ENCODE data around the gene HAUS5. TPM values are rescaled to one million over a fixed set of nuclear protein-coding genes. Genes with fewer than 3 reads are reported as not detected.

Gene HAUS5
- total and polyA plus RNA-seq, 2 of the 8 experiments (the other 6 are each of a cell fraction or from before 2014, with no cell fraction given) = 13.8 to 25.7 TPM

DNA sequence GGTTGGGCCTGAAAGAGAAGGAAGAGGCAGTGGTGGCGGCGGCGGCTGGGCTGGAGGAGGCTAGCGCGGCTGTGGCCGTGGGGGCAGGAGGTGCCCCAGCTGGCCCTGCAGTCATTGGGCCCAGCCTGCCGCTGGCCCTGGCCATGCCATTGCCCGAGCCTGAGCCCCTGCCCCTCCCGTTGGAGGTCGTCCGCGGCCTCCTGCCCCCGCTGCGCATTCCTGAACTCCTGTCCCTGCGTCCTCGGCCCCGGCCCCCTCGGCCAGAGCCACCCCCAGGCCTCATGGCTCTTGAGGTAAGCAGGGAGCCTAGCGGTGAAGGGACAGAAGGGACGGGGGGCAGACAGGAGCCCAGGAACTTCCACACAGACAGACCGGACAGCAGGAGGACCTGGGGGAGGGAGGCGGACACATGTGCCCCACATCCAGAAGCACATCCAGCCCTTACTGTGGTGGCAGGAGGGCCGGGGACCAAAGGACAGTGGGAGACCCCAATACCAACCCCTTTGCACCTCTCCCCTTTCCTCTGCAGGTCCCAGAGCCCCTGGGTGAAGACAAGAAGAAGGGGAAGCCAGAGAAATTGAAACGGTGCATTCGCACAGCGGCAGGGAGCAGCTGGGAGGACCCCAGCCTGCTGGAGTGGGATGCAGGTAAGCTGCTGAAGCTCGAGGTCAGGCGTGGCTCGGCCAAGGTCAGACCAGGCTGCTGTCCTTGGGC lies 21.3 kb downstream of the HAUS5 start:
- POLR2A ChIA-PET (ENCODE audit: partially characterized antibody) = interaction anchor here (1.5 kb wide), 1 partner anchor 9 kb away, joined by 4 read pairs; no protein-coding TSS in a partner anchor
- no peak for TF ChIP-seq HDAC6 (IDR thresholded peaks at IDR 0.05; ENCODE audit: low read depth, low read length)
- TF ChIP-seq CBX5 (IDR thresholded peaks at IDR 0.05; ENCODE audit: low read depth, low read length) = no peak
- no peak for TF ChIP-seq TBP (IDR thresholded peaks at IDR 0.05; ENCODE audit: low read depth, low read length)
- TF ChIP-seq TAF1 (IDR thresholded peaks at IDR 0.05; ENCODE audit: low read depth, low read length) = no peak
- TF ChIP-seq SIX5 (IDR thresholded peaks at IDR 0.05; ENCODE audit: low read depth, low read length) = no peak
- TF ChIP-seq SUZ12 (IDR thresholded peaks at IDR 0.05; ENCODE audit: low read length) = no peak
- no peak for TF ChIP-seq POU5F1 (IDR thresholded peaks at IDR 0.05; ENCODE audit: low read depth, low read length)
- no peak for TF ChIP-seq E2F6 (IDR thresholded peaks at IDR 0.05)
- no peak for TF ChIP-seq ATF2 (IDR thresholded peaks at IDR 0.05; ENCODE audit: low read length)

More for the DNA sequence above, 21.3 kb downstream of the HAUS5 start:
- H3K27me3 ChIP-seq (replicated peaks in 1 of 4; ENCODE audit: control insufficient read depth in 3 of 4, extremely low read depth in 1 of 4, insufficient read depth in 3 of 4, low read length in 3 of 4) = no peaks in the 10 kb centered on the region
- DNase-seq (ENCODE audit: low read depth in 1 of 2, low spot score in 2 of 2) (no peak), FAIRE-seq (no peak)
- WGBS, 2 experiments (ENCODE audit: extremely low coverage in 1 of 2, insufficient coverage in 1 of 2, insufficient read length in 1 of 2, insufficient replicate concordance in 2 of 2, low coverage in 1 of 2, low lambda C conversion rate in 2 of 2, missing lambda C conversion rate in 1 of 2) = 93% methylated on average over 27 of the region's 29 CpGs; no CpG with 5 or more reads in 1 of the 2 experiments
- H3K4me3 ChIP-seq (ENCODE audit: extremely low read depth in 1 of 4, insufficient read depth in 2 of 4, low read depth in 3 of 4, low read length in 4 of 4) = no peak overlapping the region
- H2BK15ac ChIP-seq (ENCODE audit: low read length) = no peak overlapping the region
- peaks cover 7% of the 10 kb centered on the region; the same call in 1 of the 2 replicates for H3K23me2 ChIP-seq (ENCODE audit: low read depth, low read length)
- H3K14ac ChIP-seq (ENCODE audit: insufficient read length) = no peak overlapping the region
- H2BK5ac ChIP-seq (ENCODE audit: low read depth, low read length) = no peak overlapping the region
- H3K4ac ChIP-seq (replicated peaks; ENCODE audit: insufficient read length, low read depth, low read length) = no peak overlapping the region
- no peak overlapping the region for H2BK20ac ChIP-seq (ENCODE audit: low read length)
- H3K56ac ChIP-seq (replicated peaks; ENCODE audit: insufficient read length, low read depth, low read length) = no peak overlapping the region
- no peak overlapping the region for H2AFZ ChIP-seq (ENCODE audit: low read length)
- H4K91ac ChIP-seq (replicated peaks; ENCODE audit: insufficient read length, low read length) = no peak overlapping the region
- H3K9ac ChIP-seq (replicated peaks in 1 of 4; ENCODE audit: extremely low read depth in 1 of 4, low read depth in 3 of 4, low read length in 3 of 4) = no peak overlapping the region
- H4K5ac ChIP-seq (ENCODE audit: insufficient read length, low read depth, low read length) = no peak overlapping the region
- no peak overlapping the region for H3K18ac ChIP-seq (ENCODE audit: extremely low read depth, low read length)
- no peaks in the 10 kb centered on the region; the same call in 1 of the 2 replicates for H3K79me1 ChIP-seq (ENCODE audit: low read depth, low read length)
- H3K4me2 ChIP-seq (ENCODE audit: insufficient read depth in 1 of 2, low read depth in 2 of 2, low read length in 2 of 2) = no peak overlapping the region
- no peaks in the 10 kb centered on the region for H3K9me3 ChIP-seq (ENCODE audit: insufficient read depth in 2 of 2, low read depth in 1 of 2, low read length in 1 of 2)
- no peak overlapping the region for H2BK12ac ChIP-seq (ENCODE audit: low read depth, low read length)
- H4K8ac ChIP-seq (ENCODE audit: extremely low read depth, insufficient read depth, low read length) = no peak overlapping the region
- H2AK5ac ChIP-seq (ENCODE audit: low read depth, low read length) = no peak overlapping the region
- peaks cover 0 to 6% of the 10 kb centered on the region in 2 experiments for H4K20me1 ChIP-seq (replicated peaks in 1 of 2; ENCODE audit: control insufficient read depth in 1 of 2, insufficient read depth in 2 of 2, low read length in 2 of 2)
- no peak overlapping the region for H3K27ac ChIP-seq (ENCODE audit: low read depth, low read length)
- no peak overlapping the region for H3K23ac ChIP-seq (ENCODE audit: insufficient read length)
- peaks cover 18 to 51% (median 33%) of the 10 kb centered on the region in 4 experiments for H3K36me3 ChIP-seq (ENCODE audit: control insufficient read depth in 2 of 4, insufficient read depth in 4 of 4, low read length in 3 of 4)
- no peak overlapping the region for H2BK120ac ChIP-seq (replicated peaks; ENCODE audit: low read depth, low read length)
- peaks cover 0 to 3% (median 1%) of the 10 kb centered on the region in 4 experiments; a peak in 2 of 7 replicates for H3K4me1 ChIP-seq (replicated peaks in 1 of 4; ENCODE audit: control insufficient read depth in 3 of 4, insufficient read depth in 4 of 4, low read length in 3 of 4)
- CTCF ChIA-PET (ENCODE audit: partially characterized antibody) = no interaction called here
- peaks cover 0 to 6% of the 10 kb centered on the region in 2 experiments; a peak in 1 of 4 replicates for H3K79me2 ChIP-seq (ENCODE audit: control insufficient read depth in 1 of 2, insufficient read depth in 2 of 2, low read length in 2 of 2)
